NCI-H1436 (cell line): ENCODE results near the gene STEEP1.

ENCODE experiments used
- DNase-seq: peaks from one replicate; lab custom pipeline; 2025; lab: John Stamatoyannopoulos, UW

Gene STEEP1

GRCh38 chrX:119488749-119489148 lies 76.5 kb downstream of the STEEP1 start:
- DNase-seq = peak; percentile 43
